Epithelial cell of proximal tubule (primary cell): ENCODE measurements around the gene CA10. TPM values are rescaled to one million over a fixed set of nuclear protein-coding genes. Genes with fewer than 3 reads are reported as not detected.

Source experiments
- DNase-seq: peaks from one replicate; pipeline ENCODE4 v3.0.0-alpha.2; 2011; ENCODE audit warnings: low read depth
- H3K4me3 ChIP-seq: 2 replicates; pipeline ENCODE4 v1.5.1; 2011; ENCODE audit warnings: low read depth, mild to moderate bottlenecking, low read length
- total RNA-seq: library from RNA; depleted of rRNA; stranded (reverse); fragments of >200 nt; gene quantifications from 2 replicates; pipeline ENCODE4 v1.2.3, GENCODE V29; 2015
- TF ChIP-seq, protein P1 (sequence below): conservative IDR thresholded peaks from 2 replicates; pipeline ENCODE4 v1.5.1; 2012; ENCODE audit warnings: low read depth, mild to moderate bottlenecking, low read length

CA10 gene
- total RNA-seq, 1 donor from 2014 or later, result 0.58 TPM

DNA sequence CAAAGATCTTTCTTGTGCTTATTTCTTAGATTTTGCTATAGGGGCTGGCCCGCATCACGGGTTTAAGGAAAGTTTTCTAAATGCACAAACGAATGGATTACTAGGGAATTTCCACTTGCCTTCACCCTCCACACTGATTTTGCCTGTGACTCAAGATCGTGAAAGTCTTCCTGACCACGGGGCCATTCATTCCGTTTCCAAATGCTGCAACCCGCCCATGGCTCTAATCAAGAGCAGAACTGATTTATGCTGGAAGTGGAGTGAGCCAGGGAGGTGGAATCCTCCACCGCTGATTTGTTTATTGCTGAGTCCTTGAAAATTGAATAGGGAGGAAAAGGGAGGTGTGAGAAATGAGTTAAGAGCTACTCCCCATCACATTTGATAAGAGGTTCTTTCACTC is 52.4 kb downstream of the CA10 start:
- H3K4me3 ChIP-seq, result no peak overlapping the region
- DNase-seq, result no peak
- TF ChIP-seq, protein P1, sequence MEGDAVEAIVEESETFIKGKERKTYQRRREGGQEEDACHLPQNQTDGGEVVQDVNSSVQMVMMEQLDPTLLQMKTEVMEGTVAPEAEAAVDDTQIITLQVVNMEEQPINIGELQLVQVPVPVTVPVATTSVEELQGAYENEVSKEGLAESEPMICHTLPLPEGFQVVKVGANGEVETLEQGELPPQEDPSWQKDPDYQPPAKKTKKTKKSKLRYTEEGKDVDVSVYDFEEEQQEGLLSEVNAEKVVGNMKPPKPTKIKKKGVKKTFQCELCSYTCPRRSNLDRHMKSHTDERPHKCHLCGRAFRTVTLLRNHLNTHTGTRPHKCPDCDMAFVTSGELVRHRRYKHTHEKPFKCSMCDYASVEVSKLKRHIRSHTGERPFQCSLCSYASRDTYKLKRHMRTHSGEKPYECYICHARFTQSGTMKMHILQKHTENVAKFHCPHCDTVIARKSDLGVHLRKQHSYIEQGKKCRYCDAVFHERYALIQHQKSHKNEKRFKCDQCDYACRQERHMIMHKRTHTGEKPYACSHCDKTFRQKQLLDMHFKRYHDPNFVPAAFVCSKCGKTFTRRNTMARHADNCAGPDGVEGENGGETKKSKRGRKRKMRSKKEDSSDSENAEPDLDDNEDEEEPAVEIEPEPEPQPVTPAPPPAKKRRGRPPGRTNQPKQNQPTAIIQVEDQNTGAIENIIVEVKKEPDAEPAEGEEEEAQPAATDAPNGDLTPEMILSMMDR, result no peak

DNA sequence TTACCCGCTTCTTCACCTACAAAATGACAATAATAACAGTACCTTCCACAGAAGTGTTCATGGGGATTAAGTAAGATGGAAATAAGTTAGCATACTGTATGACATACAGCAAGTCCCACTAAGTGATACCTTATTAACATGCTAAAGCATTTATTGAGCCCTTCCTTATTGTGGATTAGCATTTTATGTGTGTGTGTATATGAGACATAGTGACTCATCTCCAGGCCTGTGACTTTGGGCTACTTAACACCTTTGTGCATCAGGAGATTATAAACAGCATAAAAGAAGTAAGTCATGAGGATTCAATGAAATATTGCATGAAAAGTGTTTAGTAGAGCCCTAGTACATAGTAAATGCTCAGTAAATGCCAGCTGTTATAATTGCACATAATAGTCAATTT is 52.9 kb downstream of the CA10 start:
- TF ChIP-seq, protein P1, result no peak
- no peak for DNase-seq
- H3K4me3 ChIP-seq, result no peak overlapping the region

DNA sequence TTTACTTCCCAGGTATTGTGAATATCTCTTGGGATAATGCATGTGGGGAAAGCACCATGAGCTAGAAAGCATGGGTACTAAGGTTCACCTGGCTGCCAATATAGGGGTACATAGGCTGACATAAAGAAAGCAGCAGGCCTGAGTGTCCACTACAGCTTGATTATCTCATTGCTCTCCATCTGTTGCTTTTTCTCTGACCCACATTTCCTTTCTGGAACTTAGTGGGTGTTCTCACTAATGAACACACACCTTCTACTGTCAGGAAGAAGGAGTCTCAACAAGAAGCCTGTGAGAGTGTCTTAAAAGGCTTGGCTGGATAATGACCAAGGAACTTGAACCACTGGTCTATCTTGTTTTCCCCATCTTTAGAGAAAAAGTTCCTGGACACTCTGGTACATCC is 62.5 kb downstream of the CA10 start:
- DNase-seq, result no peak
- TF ChIP-seq, protein P1, result no peak
- H3K4me3 ChIP-seq, result no peak overlapping the region

DNA sequence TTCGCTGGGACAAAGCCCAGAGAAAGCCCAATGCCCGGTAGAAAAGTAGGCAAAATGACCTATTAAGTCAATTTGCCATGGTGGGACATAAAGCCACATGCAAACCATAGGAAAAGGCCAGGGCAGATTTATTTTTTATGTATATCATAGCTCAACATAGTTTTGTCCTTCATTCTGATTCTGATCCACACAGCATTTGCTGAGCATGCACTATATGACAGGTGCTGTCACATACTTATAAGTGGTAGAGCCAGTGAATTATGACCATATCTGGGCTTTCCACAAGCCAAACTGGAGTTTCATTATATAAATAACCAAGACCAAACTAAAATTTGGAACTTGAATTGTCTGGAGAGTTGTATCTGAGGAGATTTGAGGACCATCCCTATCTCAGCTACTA is 74.3 kb downstream of the CA10 start:
- TF ChIP-seq, protein P1, result no peak
- no peak for DNase-seq
- no peak overlapping the region for H3K4me3 ChIP-seq

DNA sequence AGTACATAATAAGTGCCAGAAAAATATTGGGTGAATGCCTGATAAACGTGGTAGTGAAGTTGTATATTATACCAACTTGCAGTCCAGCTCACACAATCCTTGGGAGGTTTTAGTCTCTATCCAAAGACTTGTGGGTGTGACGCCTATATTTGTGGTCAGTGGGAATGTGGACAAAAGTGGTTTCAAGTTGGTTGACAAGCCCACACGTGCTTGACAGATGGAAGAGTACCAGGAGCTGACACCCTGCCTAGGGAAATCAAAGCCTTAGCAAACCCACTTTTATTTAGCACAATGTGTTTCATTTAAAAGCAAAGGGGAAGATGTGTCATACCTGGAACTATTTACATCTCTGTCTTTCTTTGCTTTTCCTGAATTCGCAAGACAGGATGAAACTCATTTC is 79.0 kb downstream of the CA10 start:
- TF ChIP-seq, protein P1, result no peak
- H3K4me3 ChIP-seq, result no peak overlapping the region
- DNase-seq, result no peak

DNA sequence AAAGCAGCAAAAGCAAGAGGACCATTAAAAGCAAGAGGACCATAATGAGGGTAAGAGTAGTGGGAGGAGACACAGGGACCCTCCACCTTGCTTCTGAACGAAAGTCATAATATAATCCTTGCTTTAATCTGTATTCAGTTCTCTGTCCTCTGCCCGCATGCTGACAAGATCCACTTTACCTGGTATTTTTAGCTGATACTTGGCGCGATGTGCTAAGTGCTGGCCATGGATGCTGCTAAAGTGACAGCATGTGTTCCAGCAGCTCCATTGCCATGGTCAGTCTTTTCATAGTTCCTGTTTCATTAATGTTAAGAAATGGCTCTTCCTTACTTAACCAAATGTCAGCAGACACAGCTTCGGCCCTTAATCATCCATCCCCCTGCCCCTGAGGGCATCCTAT is 86.8 kb downstream of the CA10 start:
- TF ChIP-seq, protein P1, result no peak
- no peak overlapping the region for H3K4me3 ChIP-seq

DNA sequence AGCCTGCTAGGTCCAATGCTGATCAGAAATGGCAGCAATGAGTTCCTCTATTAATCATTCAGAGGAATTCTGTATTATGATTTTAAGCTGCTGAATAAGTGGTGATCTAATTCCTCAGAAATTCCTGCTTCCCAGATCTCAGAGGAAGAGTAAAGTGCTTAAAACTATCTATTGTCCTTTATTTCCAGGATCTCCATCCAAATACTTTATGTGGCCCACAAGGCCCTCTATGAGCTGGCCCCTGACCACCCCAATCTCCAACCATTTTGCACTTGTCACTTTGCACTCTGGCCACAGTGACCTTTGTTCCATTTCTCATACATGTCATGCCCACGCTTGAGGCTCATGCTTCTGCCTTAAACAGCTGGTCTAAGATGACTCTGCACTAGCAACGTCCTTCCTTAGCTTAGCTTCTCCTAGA is 93.7 kb downstream of the CA10 start:
- DNase-seq, result no peak

More for the DNA sequence above, 86.8 kb downstream of the CA10 start:
- no peak for DNase-seq

More for the DNA sequence above, 93.7 kb downstream of the CA10 start:
- H3K4me3 ChIP-seq, result no peak overlapping the region
- TF ChIP-seq, protein P1, result no peak
